NK-92 treated with Interleukin-12 subunit alpha and Interleukin-12 subunit beta, amount 100 ng/mL, for 24 hours (cell line): ENCODE data around the gene RPS27.

Experiments used
- DNase-seq: peaks from one replicate; lab custom pipeline; 2025; lab: John Stamatoyannopoulos, UW

RPS27 gene

GRCh38 chr1:153990468-153991150 lies at the start of gene RPS27:
RPS27 (plus strand) TSS chr1:153990762; CDS start chr1:153990797, 35 bp downstream.
- peak; percentile 83 for DNase-seq

- no peak for DNase-seq
Measured at GRCh38 chr1:153941826-153942725, 48.5 kb upstream of the RPS27 start.

DNA sequence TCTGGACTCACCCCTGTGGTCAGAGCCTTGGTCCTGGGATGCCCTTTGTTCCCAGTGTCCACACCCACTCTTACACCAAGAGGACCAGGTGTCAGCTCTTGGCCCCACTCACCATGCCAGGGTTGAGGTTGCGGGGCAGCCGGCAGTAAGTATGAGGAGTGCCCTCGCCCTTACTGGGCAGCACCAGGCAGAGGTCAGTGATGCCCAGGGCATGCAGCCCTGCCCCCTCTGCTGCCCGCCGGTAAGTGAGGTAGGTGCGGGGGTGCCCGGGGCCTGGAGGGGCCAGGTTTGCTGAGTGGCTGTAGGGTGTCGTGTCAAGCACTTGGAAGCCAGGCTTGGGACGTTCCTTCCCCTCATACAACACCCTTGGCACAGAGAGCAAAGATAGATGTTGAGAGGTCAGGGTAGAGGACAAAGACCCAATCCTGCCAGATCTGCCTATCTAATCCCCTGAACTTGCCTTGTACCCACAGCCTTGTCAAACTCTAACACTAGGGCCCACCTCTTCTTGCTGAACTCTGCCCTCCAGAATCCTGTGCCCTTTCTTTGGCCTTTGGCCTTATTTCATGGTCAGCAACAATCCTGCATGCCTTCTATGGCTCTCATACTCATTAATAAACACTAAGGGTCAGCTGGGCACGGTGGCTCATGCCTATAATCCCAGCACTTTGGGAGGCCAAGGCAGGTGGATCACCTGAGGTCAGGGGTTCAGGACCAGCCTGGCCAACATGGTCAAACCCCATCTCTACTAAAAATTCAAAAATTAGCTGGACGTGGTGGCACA lies 47.6 kb upstream of the RPS27 start:
- DNase-seq, result no peak

DNA sequence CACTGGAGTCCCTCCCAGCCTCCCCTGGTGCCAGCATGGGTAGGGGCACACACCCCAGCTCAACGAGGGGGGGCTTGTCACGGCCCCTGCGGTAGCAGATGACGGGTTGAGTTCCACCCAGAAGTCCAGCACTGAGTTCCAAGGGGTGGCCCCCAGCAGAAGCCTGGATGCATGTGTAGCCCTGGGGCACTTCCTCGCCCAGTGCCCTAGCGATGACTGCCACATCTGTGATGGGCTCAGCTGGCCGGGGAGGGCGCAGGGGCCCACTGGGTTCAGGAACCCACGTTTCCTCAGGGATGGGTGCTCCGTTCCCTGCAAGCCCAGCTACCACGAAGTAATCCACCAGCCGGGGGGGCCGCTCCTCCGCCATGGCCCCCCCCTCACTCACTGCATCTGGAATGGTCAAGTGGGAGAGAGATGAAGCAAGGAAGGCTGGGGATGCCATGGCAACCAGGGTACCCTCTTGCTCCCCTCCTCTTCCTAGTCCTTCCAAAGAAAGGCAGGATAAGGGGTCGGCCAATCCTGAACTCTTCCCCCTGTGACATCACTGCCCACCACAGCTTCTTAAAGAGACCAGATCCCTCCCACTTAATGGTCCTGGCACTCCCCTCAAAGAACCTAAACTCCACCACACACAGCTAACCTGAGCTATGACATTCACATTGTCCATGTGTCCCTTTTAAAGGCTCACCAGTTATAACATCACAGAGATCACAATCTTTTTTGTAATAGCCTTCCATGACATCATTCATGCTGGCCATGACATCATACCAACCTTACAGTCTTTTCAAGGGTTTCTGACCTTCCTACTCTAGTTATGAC lies 46.3 kb upstream of the RPS27 start:
- no peak for DNase-seq

GRCh38 chr1:153944827-153945117 lies 45.8 kb upstream of the RPS27 start:
- DNase-seq, result no peak

DNA sequence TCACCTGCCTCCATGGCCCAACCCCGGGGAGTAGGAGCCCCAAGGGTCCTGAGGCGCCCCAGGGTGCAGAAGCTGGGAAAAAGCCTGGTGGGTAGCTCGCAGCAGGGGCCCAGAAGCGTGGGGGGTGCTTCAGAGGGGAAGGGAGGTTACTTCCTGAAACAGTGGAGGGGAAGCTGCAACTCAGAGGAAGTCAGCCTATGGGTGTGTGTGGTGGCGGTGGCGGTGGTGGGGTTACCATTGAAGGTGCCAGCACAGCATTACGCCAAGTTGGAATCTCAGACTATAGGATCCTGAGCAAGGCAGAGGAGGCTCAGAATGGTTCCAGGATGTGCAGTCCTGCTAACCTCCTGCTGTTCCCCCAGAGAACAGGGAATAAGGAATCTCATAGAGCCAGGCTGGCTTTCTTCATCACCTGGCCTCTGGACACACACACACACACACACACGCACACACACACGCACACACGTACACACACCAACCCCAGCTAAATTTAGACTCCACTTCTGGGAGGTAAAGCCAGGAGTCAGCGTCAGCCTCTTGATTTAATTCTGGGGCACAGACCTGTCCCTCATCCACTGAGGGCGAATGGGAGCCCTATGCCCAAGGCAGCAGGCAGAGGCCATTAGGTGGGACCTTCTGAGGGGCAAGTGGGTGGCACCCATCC lies 45.3 kb upstream of the RPS27 start:
- peak; percentile 72 for DNase-seq

DNA sequence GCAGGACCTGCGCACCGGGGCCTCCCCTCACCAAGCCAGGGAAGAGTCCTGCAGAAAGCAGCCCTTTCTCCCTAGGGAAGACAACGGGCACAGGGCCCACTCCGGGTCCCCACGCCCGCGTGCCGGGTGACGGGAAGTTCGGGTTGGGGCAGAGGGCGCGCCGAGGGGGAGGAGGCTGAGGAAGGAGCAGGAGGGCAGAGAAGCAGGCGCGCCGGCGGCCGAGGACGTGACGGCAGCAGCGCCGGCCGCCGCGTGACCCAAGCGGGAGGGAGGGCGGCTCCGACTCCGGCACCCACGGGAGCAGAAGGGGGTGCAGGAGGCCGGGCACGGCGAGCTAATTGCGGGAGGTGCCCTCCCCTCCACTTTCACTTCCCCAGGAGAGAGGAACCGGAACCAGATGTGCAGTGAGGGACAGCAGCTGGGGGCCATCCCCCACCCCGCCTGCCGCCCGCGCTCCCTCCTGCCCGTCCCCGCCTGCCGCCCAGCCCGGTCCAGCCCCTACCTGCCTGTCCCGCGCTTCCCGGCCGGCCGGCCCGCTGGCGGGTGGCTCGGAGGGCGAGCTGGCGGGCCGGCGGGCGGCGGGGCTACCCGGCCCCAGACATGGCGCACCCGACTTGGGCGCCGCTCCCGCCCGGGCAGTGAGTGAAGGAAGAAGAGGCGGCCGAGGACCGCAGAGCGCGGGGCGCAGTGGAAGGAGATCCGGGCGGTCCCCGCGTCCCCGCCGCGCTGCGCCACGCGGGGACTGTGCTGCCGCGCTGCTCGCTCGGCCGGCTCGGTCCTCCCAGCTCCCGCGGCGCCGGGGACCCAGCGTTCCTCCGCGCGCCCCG lies 44.6 kb upstream of the RPS27 start:
- peak; percentile 69 for DNase-seq

DNA sequence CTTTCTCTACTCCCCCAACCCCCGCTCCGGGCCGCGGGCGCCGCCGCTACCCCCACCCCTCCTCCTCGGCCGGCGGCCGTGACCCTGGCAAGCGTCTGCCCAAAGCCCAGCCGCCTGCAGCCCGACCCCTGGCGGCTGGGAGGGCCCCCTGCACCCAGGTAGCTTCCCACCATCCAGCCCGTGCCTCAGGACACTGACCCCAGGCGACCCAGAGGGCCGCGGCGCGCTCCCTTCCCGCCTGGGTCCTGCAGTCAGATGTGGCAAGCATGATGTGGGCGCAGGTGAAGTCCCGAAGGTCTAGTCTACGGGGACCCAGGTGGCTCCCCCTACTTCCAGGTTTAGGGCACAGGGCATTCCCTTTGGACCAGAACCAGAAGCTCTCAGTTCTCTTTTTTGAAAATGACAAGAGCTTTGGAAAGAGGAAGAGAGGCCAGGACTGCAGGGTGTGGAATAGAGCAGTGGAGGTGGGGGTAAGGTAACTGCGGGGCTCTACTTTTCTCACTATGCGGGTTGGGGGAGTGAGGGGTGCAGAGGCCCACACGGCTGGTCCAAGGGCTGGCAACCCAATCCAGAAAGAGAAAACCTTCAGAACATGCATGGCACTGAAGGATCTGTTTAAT lies 43.8 kb upstream of the RPS27 start, which contains the start of gene DENND4B:
DENND4B (minus strand) TSS at position 97 of the 620 bp plus-strand sequence. CDS start 2,344 bp downstream, outside the sequence.
- peak; percentile 77 for DNase-seq

GRCh38 chr1:153951183-153951582 lies 39.4 kb upstream of the RPS27 start:
- DNase-seq, result no peak

GRCh38 chr1:153951801-153952200 lies 38.8 kb upstream of the RPS27 start:
- no peak for DNase-seq

- DNase-seq, result no peak
Measured at GRCh38 chr1:153953859-153954365, 36.6 kb upstream of the RPS27 start.

GRCh38 chr1:153954826-153955225 lies 35.7 kb upstream of the RPS27 start:
- DNase-seq, result no peak

- no peak for DNase-seq
Measured at GRCh38 chr1:153956997-153957715, 33.4 kb upstream of the RPS27 start.

DNA sequence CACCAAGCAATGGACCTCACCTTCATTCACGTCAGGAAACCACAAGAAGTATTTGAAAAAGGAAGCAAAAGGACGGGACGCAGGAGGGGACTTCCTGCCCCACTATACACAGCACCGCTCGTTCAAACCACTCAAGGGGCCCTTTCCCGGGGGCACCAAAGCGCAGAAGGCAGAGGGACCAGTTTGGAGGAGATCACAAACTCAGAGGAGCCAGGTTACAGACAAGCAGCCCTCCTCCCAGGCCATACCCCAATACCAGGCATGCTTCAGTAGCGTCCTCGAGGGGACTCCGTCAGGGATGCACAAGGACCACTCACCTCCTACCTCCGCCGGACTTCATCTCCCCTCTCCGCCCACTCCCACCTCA lies 32.8 kb upstream of the RPS27 start:
- peak; percentile 50 for DNase-seq

GRCh38 chr1:153958111-153958960 lies 32.2 kb upstream of the RPS27 start, which contains the start of gene CRTC2:
CRTC2 (minus strand) TSS chr1:153958612; CDS start chr1:153958497, 115 bp downstream.
- DNase-seq, result peak; percentile 97

- no peak for DNase-seq
Measured at GRCh38 chr1:153958961-153959260, 31.7 kb upstream of the RPS27 start.

GRCh38 chr1:153959454-153959853 lies 31.1 kb upstream of the RPS27 start:
- no peak for DNase-seq

GRCh38 chr1:153960206-153960605 lies 30.4 kb upstream of the RPS27 start:
- DNase-seq, result no peak
